GM19455 (cell line): ENCODE data around the gene PLEKHA5.
"Not testable (repeated sequence)": the region's sequence is repeated elsewhere in the genome, so short reads cannot be mapped to it uniquely, and the experiment has no call there.

Experiments
- ATAC-seq: cut with Tn5 transposase; IDR thresholded peaks from one replicate; pipeline ENCODE4 v1.9.1; 2021; ENCODE audit not compliant: unreplicated experiment

The PLEKHA5 gene

GRCh38 chr12:19224746-19225145 lies 95.2 kb downstream of the PLEKHA5 start:
- no peak for ATAC-seq

DNA sequence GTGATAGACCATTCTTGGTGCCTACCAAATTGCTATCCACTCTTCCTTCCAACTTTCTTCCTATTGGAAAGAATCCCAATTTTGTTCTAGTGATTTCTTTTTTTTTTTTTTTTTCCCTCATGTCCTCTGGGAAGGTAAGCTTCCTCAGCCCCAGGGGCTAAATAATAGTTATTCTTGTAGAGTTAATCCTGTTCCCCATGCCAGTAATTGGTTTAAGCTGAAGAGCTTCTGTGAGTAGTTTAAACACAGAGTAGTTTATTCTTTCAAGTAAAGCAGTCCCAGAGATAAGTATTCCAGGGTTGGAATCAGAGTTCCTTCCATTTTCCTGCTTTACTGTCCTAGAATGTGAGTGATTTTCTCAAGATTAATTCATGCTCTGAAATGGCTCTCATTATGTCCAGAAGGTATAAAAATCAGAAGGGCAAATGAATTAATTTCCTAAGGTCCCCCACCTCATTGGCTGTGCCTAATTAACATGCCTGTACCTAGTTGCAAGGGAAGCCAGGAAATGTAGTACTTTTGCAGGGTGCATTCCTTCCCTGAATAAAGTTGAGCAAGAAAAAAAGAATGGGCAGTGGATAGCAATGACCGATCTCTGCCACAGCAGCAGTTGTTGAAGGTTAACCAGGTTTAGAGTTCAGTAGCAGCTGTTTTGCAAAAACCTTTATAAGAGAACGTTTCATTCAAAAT lies 97.8 kb downstream of the PLEKHA5 start:
- no peak for ATAC-seq

- ATAC-seq = no peak
These were observed 98.3 kb downstream of the PLEKHA5 start for GRCh38 chr12:19227880-19228210.

DNA sequence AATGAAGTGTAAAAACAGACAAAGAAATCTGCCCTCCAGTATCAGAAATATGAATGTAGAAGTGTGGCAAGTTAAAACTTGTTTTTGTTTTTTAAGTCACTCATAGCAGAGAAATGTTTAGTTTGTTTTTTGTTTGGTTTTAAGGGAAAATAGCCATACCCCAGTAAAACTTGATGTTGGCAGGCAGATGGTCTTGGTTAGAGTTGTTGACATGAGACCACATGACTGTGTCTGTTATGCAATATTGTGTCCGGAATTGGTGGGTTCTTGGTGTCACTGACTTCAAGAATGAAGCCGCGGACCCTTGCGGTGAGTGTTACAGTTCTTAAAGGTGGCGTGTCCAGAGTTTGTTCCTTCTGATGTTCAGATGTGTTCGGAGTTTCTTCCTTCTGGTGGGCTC lies 99.5 kb downstream of the PLEKHA5 start:
- ATAC-seq = not testable (repeated sequence)

DNA sequence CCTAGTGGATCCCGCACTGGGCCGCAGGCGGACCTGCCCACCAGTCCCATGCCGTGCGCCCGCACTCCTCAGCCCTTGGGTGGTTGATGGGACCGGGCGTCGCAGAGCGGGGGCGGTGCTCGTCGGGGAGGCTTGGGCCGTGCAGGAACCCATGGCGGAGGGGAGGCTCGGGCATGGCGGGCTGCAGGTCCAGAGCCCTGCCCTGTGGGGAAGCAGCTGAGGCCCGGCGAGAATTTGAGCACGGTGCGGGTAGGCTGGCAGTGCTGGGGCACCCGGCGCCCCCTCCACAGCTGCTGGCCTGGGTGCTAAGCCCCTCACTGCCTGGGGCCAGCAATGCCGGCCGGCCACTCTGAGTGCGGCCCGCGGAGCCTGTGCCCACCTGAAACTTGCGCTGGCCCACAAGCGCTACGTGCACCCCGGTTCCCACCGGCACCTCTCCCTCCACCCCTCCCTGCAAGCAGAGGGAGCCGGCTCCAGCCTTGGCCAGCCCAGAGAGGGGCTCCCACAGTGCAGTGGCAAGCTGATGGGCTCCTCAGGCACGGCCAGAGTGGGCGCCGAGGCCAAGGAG lies 100.8 kb downstream of the PLEKHA5 start:
- ATAC-seq = no peak

GRCh38 chr12:19230896-19231295 lies 101.4 kb downstream of the PLEKHA5 start:
- ATAC-seq = no peak

DNA sequence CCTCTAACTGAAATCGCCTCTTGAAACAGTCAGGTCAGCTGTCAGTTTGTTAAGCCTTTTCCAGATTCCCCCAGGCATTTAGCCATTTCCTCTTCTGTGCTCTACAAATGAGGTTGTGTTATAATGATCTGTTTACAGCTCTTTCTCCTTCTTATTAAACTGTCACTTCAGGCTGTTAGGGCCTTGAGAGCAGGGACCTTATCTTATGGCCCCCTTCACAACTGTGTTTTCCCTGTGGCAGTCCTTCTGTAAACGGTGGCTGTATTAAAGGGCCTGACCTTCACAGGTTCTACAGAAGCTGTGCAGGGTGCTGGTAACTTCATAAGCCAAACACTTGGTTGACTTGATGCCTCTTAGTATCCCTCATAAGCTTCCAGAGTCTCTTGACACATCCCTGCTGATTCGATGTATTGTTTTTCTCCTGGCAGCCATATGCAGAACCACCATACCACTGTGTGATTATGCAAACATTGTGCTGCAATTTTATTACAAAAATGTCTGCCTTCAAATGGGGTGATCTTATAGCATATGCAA lies 104.7 kb downstream of the PLEKHA5 start:
- no peak for ATAC-seq

DNA sequence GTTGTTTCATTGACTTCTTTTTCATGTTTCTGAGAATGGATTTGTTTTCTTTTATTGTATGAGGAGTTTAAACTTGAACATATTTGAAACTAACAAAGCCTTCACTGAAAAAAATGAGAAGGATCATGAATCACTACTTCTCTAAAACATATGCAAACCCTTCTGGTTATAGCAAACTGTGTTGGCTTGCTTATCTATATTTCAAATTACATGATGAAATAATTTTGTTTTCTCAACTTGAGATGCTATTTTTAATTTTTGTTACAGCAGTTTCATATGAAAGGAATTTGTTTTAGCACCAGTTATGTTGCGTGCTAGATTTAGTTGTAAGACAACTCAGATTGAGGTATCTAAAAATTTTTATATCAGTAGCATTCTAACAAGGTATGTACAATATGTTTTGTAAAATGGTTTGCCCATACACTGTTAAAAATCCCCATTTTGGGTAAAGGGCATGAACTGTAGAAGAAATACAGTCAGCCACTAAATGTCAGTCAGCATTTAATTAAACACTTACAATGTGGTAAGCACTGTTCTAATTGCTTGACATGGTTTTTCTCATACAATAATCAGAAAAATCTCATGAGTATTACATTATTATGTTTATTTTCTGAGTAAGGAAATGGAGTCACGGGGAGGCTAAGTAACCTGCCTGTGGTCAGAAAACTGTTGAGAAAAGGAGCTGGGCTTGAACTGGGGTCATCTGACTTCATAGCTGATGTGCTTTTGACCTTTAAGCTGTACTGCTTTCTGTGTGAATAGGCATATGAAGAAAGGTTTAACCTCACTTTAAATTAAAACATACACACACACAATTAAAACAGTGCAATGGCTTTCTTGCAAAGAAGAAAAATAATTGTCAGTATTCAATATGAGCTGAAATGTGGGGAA lies 105.7 kb downstream of the PLEKHA5 start:
- ATAC-seq = no peak

GRCh38 chr12:19236656-19237055 lies 107.1 kb downstream of the PLEKHA5 start:
- no peak for ATAC-seq

GRCh38 chr12:19238540-19238939 lies 109.0 kb downstream of the PLEKHA5 start:
- ATAC-seq = no peak

DNA sequence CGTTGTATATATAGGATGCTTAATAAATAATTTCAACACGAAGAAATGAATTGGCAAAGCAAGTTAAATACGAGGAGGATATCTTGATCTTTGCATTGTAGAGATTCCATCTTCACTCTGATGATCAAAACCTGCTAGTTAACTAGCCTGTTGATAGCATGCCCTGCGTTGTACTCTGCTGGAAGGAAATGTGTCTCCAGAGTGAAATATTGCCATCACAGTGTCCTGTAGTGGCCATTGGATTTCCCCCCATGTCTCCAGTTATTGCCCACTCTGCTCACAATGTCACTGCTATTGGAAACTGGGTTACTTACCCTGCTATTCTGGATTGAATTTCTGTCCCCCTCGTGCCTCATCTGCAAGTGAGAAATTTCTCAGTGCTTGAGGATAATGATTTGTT lies 109.6 kb downstream of the PLEKHA5 start:
- ATAC-seq = no peak

GRCh38 chr12:19239616-19240234 lies 110.2 kb downstream of the PLEKHA5 start:
- no peak for ATAC-seq

- ATAC-seq = no peak
These were observed 113.0 kb downstream of the PLEKHA5 start for GRCh38 chr12:19242581-19242980.

GRCh38 chr12:19243551-19243950 lies 114.0 kb downstream of the PLEKHA5 start:
- ATAC-seq = no peak

DNA sequence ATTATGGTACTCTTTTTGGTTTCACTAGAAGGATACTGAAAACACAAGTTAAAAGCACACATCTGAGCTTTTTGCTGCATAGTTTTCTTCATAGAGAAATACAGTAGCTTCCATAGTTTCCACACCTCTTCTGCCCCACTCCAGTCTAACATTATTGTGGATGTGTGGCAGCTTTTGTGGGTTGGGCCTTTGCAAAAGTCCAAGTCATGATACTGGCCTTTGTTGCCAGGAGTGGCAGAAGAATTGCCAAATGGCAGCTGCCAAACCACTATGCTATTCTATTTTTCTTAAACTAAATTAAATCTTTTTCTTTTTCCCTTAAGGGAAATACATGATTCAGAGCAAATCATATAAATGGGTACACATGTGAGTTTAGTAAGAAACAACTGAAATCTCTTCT lies 114.8 kb downstream of the PLEKHA5 start:
- ATAC-seq = no peak

DNA sequence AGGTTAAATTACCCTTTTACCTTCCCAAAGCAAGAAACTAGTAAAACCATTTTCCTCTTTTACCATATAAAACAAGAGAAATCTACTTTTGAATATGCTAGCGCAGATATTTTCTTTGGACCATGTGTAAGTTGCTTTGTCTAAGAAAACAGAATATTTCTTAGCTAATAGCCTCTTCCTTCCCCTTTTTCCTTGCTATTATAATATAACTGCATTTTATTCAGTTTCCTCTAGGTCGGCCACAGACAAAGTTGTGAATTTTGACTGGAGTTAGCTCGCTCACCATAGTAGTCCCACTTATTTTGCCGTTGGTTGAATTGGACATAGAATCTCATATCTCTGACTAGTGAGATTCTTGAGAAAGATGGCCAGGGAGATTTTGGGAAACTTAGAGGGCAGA lies 115.6 kb downstream of the PLEKHA5 start:
- ATAC-seq = no peak

DNA sequence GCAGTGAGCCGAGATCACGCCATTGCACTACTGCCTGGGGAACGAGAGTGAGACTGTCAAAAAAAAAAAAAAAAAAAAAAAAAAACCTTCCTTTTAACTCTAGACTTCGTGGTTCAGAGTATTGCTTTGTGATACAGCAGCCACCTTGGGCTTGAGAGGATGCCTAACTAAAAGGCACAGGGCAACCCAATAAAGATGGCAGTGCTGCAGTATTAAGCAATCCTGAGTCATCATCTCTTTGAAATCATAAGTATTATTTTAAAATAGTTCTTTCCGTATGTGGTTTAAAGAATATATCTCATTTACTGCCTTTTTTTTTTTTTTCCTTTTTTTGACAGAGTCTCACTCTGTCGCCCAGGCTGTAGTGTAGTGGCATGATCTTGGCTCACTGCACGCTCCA lies 116.1 kb downstream of the PLEKHA5 start:
- no peak for ATAC-seq

GRCh38 chr12:19246933-19247332 lies 117.4 kb downstream of the PLEKHA5 start:
- ATAC-seq = no peak

- ATAC-seq = no peak
These were observed 119.5 kb downstream of the PLEKHA5 start for GRCh38 chr12:19248929-19249602.

GRCh38 chr12:19251481-19252132 lies 122.1 kb downstream of the PLEKHA5 start:
- ATAC-seq = no peak
